IPS-15b (cell line): ENCODE results near the gene AHCYL1.

Source experiments
- H3K27me3 ChIP-seq: one replicate; pipeline ENCODE4 v1.6.1; 2013; ENCODE audit warnings: low read length; ENCODE audit not compliant: control insufficient read depth, insufficient read depth
- H3K36me3 ChIP-seq: one replicate; pipeline ENCODE4 v1.6.1; 2013; ENCODE audit warnings: low read length; ENCODE audit not compliant: control insufficient read depth, insufficient read depth
- H3K4me1 ChIP-seq: one replicate; pipeline ENCODE4 v1.6.1; 2013; ENCODE audit warnings: mild to moderate bottlenecking, low read length; ENCODE audit not compliant: control insufficient read depth, insufficient read depth
- H3K4me3 ChIP-seq: one replicate; pipeline ENCODE4 v1.5.1; 2013; ENCODE audit warnings: low read depth, low read length
- H3K9ac ChIP-seq: one replicate; pipeline ENCODE4 v1.6.1; 2013; ENCODE audit warnings: low read depth, mild to moderate bottlenecking, low read length
- H3K9me3 ChIP-seq: one replicate; pipeline ENCODE4 v1.6.1; 2013; ENCODE audit warnings: mild to moderate bottlenecking, low read length; ENCODE audit not compliant: control insufficient read depth, insufficient read depth

Gene AHCYL1

DNA sequence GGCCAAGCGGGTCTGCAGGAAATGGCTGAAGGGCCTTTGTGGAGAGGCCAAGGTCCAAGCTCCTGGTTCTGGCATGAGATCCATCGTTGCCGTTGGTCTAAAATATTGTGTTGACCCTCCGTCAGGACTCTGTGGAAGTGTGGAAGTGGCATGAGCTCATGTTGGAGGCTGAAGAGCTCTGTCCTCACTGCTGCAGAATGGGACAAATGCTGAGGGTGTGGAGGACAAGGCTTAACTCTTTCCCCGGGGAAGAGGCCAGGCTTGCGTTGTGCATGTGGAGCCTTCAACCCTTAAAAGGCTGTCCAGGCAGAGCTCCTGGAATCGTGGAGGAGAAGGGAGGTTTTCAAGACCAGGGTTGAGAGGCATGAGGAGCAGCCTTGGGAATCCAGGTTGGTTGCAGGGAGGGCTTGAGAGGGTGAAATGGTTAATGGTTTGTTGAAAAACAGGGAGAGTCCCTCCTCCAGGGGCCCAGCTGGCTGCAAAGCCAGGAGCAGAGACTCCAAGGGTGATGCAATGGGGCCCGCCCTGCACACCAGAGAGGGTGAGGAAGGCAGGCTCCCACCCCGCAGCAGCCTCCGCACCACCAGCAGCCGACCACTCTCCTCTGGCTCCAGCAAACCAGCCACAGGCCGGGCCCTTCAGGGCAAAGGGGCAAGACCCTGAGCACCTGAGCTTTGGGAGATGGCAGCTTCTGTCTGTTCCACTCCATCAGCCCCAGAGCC is 6.7 kb upstream of the AHCYL1 start:
- no peak overlapping the region for H3K9ac ChIP-seq
- no peak overlapping the region for H3K4me3 ChIP-seq
- H3K36me3 ChIP-seq, result no peaks in the 10 kb centered on the region
- no peaks in the 10 kb centered on the region for H3K4me1 ChIP-seq
- H3K27me3 ChIP-seq, result peaks cover 6% of the 10 kb centered on the region
- H3K9me3 ChIP-seq, result no peaks in the 10 kb centered on the region

GRCh38 chr1:109978761-109979488 is 5.6 kb upstream of the AHCYL1 start:
- Histone ChIP-seq H3K4me1 (peaks cover 6% of the 10 kb centered on the region), H3K4me3 (no peak overlapping the region), H3K36me3 (no peaks in the 10 kb centered on the region), H3K9me3 (no peaks in the 10 kb centered on the region), H3K27me3 (peaks cover 6% of the 10 kb centered on the region), H3K9ac (no peak overlapping the region)

GRCh38 chr1:109979489-109980091 is 5.0 kb upstream of the AHCYL1 start:
- Histone ChIP-seq H3K36me3 (no peaks in the 10 kb centered on the region), H3K4me1 (peaks cover 9% of the 10 kb centered on the region), H3K9me3 (no peaks in the 10 kb centered on the region), H3K27me3 (peaks cover 6% of the 10 kb centered on the region), H3K9ac (no peak overlapping the region), H3K4me3 (no peak overlapping the region)

DNA sequence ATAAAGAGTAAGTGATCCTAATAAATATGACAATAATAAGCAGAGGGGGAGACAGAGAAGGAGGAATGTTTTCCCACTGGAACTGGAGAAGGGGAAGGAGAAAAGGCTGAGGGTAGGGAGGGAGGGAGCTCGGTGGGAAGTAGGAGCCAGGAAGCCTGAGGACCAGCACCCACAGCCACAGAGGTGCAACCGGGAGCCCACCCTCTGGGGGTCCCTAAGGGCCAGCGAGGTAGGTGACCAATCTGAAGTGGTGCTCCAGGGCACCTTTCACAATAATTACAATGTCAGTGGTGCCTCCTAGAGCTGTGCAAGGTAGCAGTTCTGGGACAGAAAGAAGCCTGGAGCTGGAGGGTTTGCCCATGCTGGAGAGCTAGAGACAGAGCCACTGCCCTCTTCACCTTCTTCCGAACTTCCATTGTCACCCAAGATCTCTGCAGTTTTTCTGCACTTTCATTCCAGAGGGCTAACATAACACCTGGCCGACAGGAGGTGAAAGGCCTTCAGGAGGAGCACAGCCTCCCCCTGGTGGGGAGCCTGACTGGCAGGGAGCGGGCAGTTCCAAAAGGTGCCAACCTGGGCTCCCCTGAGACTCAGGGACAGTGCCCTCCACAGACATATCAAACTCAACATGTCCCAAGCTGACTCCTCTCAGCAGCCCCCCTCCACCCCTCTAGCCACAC is 4.1 kb upstream of the AHCYL1 start:
- Histone ChIP-seq H3K4me1 (peaks cover 9% of the 10 kb centered on the region), H3K9ac (no peak overlapping the region), H3K36me3 (no peaks in the 10 kb centered on the region), H3K9me3 (no peaks in the 10 kb centered on the region), H3K27me3 (peaks cover 6% of the 10 kb centered on the region), H3K4me3 (no peak overlapping the region)

DNA sequence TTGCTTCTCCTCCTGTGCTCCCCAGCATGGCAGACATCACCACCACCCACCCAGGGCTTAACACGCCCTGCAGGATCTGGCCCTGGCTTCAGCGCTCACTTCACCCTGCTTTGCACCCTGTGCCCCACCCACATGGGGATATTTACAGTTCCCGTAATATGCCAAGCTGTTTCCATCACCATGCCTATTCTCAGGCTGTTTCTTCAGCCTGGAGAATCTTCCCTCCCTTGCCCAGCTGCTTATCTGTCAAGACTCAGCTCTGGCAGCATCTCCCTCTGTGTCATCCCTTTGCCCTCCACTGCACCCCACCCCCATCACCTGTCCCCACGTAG is 3.6 kb upstream of the AHCYL1 start:
- Histone ChIP-seq H3K9ac (no peak overlapping the region), H3K4me1 (peaks cover 14% of the 10 kb centered on the region), H3K4me3 (no peak overlapping the region), H3K27me3 (peaks cover 6% of the 10 kb centered on the region), H3K9me3 (no peaks in the 10 kb centered on the region), H3K36me3 (no peaks in the 10 kb centered on the region)

DNA sequence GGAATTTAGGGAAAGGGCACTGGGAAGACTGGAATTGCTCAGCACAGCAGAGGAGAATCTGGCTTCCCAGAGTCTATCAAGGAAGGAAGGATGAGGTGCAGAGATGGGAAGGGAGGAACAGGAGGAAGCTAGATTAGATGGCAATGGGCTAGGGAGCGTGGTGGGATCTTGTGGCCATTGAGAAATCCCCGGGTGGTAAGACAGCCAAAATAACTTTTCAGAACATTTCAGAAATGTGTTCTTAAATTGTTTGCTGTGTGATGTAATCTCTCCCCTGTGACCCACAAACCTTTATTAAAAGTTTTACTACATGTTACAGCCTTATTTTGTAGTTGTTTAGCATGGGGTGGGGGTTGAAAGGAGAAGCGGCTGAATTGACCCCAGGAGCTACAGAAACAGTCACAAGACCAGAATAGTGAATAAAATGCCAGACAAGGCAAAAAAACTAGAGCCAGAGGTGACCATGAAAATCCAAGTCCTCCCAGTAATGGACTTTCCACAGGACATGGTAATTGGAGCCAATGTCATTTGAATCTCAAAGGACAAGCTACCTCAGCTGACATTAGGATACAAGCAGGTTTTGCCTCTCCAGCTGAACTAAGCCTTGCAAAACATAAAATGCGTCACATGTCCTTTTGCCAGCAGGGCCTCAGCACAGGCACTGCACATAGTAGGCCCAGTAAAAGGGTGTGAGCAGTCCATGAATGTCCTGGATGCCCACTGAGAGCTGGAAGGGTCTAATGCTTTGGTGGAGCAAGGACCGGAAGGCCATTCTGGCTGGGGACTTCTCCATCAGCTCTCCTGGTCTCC is 980 bp upstream of the AHCYL1 start:
- Histone ChIP-seq H3K4me3 (peak overlapping the region; percentile 35), H3K27me3 (no peaks in the 10 kb centered on the region), H3K9me3 (no peaks in the 10 kb centered on the region), H3K4me1 (peaks cover 17% of the 10 kb centered on the region), H3K9ac (no peak overlapping the region), H3K36me3 (no peaks in the 10 kb centered on the region)

- H3K9me3 ChIP-seq, result no peaks in the 10 kb centered on the region
- H3K4me1 ChIP-seq, result peaks cover 17% of the 10 kb centered on the region
- H3K4me3 ChIP-seq, result peak overlapping the region; percentile 35
- H3K9ac ChIP-seq, result no peak overlapping the region
- no peaks in the 10 kb centered on the region for H3K27me3 ChIP-seq
- no peaks in the 10 kb centered on the region for H3K36me3 ChIP-seq
These were observed 442 bp upstream of the AHCYL1 start for GRCh38 chr1:109984190-109984455.

GRCh38 chr1:109985247-109986053 is 885 bp downstream of the AHCYL1 start:
- peaks cover 23% of the 10 kb centered on the region for H3K4me1 ChIP-seq
- H3K27me3 ChIP-seq, result no peaks in the 10 kb centered on the region
- no peaks in the 10 kb centered on the region for H3K9me3 ChIP-seq

GRCh38 chr1:109986054-109986444 is 1.5 kb downstream of the AHCYL1 start:
- Histone ChIP-seq H3K9ac (no peak overlapping the region), H3K9me3 (no peaks in the 10 kb centered on the region), H3K4me1 (peaks cover 23% of the 10 kb centered on the region), H3K4me3 (peak overlapping the region; percentile 80), H3K36me3 (no peaks in the 10 kb centered on the region), H3K27me3 (no peaks in the 10 kb centered on the region)

More at GRCh38 chr1:109985247-109986053, 885 bp downstream of the AHCYL1 start:
- Histone ChIP-seq H3K36me3 (no peaks in the 10 kb centered on the region), H3K9ac (peak overlapping the region; percentile 89), H3K4me3 (peak overlapping the region; percentile 80)

DNA sequence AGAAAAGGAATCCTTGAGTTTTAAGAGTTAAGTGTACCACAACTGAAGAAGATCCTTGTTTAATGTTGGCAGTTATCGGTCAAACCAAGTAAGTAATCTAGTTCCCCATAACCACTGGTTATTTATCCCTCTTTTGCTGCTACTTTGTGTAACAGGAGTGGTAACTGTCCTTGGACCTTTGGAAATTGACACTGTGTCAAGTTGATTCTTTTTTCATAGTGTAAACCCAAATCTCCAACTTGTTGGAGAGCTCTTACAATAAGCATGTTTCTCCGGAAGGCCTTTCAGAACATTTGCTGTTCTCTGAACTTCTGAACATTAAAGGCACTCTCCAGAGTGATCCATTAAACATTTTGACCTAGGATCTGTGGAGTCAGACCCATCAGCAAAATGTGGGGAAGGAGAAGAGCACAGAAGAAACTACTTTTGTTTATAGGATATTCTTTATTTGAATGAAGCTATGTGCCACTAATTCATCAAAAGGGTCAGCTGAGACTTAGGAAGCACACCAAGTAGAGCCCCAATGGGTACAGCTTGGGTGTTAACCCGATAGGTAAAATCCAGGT is 3.9 kb downstream of the AHCYL1 start:
- Histone ChIP-seq H3K4me1 (peaks cover 22% of the 10 kb centered on the region), H3K27me3 (no peaks in the 10 kb centered on the region), H3K9me3 (no peaks in the 10 kb centered on the region), H3K9ac (no peak overlapping the region), H3K4me3 (no peak overlapping the region), H3K36me3 (no peaks in the 10 kb centered on the region)
